ENCODE results near the gene PRKCZ. TPM values are rescaled to one million over a fixed set of nuclear protein-coding genes. Genes with fewer than 3 reads are reported as not detected.

PRKCZ gene
- total and polyA plus RNA-seq, 2 experiments from 2014 or later, result 1.4 to 2.8 TPM

- peaks cover 7% of the 10 kb centered on the region for H3K4me1 ChIP-seq (ENCODE audit: insufficient read depth)
Measured at GRCh38 chr1:2110738-2111673, 60.8 kb downstream of the PRKCZ start.

DNA sequence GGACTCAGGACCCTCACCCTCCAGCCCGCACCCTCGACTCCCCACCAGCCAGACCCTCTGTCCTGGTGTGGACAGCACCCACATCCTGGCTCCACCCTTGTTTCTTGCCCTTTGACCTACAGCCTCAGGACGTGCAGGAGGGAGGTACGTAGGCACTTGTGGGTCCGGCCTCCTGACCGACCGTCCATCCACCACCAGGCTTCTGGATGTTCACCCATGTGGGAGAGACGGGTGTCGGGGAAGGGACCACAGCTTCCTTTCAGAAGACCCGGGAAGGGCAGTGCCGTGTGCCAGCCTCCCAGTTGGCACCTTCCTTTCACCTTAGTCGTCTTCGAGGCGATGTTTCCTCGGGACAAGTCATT, 61.4 kb downstream of the PRKCZ start:
- in situ Hi-C loops (cut with MboI), result no loop called here
- no peaks in the 10 kb centered on the region for H3K79me2 ChIP-seq (ENCODE audit: insufficient read depth)

More at GRCh38 chr1:2110738-2111673, 60.8 kb downstream of the PRKCZ start:
- WGBS, 2 experiments (ENCODE audit: low coverage in 1 of 2, low lambda C conversion rate in 2 of 2, missing lambda C conversion rate in 2 of 2), result 60 to 67% methylated on average over 20 to 28 of the region's 28 CpGs
- Histone ChIP-seq H3K4me3 (no peak overlapping the region), H3K9me3 (ENCODE audit: low read depth) (no peaks in the 10 kb centered on the region), H3K27me3 (replicated peaks; ENCODE audit: insufficient read depth) (peaks cover 19% of the 10 kb centered on the region), H3K9me2 (ENCODE audit: insufficient read depth) (no peaks in the 10 kb centered on the region), H3K9ac (no peak overlapping the region), H3K4me2 (ENCODE audit: unreplicated experiment) (no peak overlapping the region), H4K20me1 (ENCODE audit: insufficient read depth) (no peaks in the 10 kb centered on the region), H2AFZ (no peak overlapping the region), H3K79me2 (ENCODE audit: insufficient read depth) (no peaks in the 10 kb centered on the region), H3K27ac (no peak overlapping the region), H3K36me3 (ENCODE audit: low read depth) (no peaks in the 10 kb centered on the region), H3F3A (ENCODE audit: insufficient read depth) (no peaks in the 10 kb centered on the region)
- no peak for TF ChIP-seq EZH2phosphoT487 (IDR thresholded peaks at IDR 0.05; ENCODE audit: insufficient read depth, low read depth)
- no peak for TF ChIP-seq EZH2 (IDR thresholded peaks at IDR 0.05; ENCODE audit: insufficient read depth, poor library complexity, severe bottlenecking)
- in situ Hi-C loops (cut with MboI), result no loop called here
- no peak for DNase-seq

DNA sequence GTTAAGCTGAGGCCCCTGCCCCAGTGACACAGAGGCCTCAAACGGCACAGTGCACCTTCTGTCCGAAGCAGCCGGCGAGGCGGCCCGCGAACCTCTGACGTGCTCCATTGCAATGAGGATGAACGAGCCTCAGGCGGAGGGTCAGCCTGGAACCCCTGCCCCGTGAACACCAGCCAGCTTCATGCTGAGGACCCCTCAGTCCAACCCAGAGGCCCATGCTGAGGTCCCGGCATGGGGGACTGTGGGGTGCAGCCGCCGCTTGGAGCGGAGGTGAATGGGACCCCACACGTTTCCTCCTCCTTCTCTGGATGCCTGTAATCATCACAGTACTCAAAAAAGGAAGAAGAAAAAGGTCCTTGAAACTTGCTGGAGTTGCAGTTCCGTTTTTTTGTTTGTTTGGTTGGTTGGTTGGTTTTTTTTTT, 62.1 kb downstream of the PRKCZ start:
- in situ Hi-C loops (cut with MboI), result no loop called here
- no peak for DNase-seq
- Histone ChIP-seq H3K36me3 (ENCODE audit: low read depth) (no peaks in the 10 kb centered on the region), H3K79me2 (ENCODE audit: insufficient read depth) (no peaks in the 10 kb centered on the region), H3F3A (ENCODE audit: insufficient read depth) (no peaks in the 10 kb centered on the region), H3K4me2 (ENCODE audit: unreplicated experiment) (no peak overlapping the region), H4K20me1 (ENCODE audit: insufficient read depth) (no peaks in the 10 kb centered on the region), H3K27me3 (replicated peaks; ENCODE audit: insufficient read depth) (peaks cover 32% of the 10 kb centered on the region), H3K9me2 (ENCODE audit: insufficient read depth) (no peaks in the 10 kb centered on the region), H3K27ac (no peak overlapping the region), H2AFZ (no peak overlapping the region), H3K4me3 (no peak overlapping the region), H3K4me1 (ENCODE audit: insufficient read depth) (peaks cover 10% of the 10 kb centered on the region), H3K9ac (no peak overlapping the region), H3K9me3 (ENCODE audit: low read depth) (no peaks in the 10 kb centered on the region)
- no peak for TF ChIP-seq EZH2 (IDR thresholded peaks at IDR 0.05; ENCODE audit: insufficient read depth, poor library complexity, severe bottlenecking)
- TF ChIP-seq EZH2phosphoT487 (IDR thresholded peaks at IDR 0.05; ENCODE audit: insufficient read depth, low read depth), result no peak
- 66 to 67% methylated on average over 14 to 17 of the region's 17 CpGs for WGBS, 2 experiments (ENCODE audit: low coverage in 1 of 2, low lambda C conversion rate in 2 of 2, missing lambda C conversion rate in 2 of 2)

More for the DNA sequence above, 61.4 kb downstream of the PRKCZ start:
- no peak overlapping the region for H3K4me2 ChIP-seq (ENCODE audit: unreplicated experiment)
- 77 to 84% methylated on average over 15 of the region's 15 CpGs for WGBS, 2 experiments (ENCODE audit: low coverage in 1 of 2, low lambda C conversion rate in 2 of 2, missing lambda C conversion rate in 2 of 2)
- H3K27ac ChIP-seq, result no peak overlapping the region
- no peak overlapping the region for H3K4me3 ChIP-seq
- DNase-seq, result no peak
- no peak for TF ChIP-seq EZH2phosphoT487 (IDR thresholded peaks at IDR 0.05; ENCODE audit: insufficient read depth, low read depth)
- TF ChIP-seq EZH2 (IDR thresholded peaks at IDR 0.05; ENCODE audit: insufficient read depth, poor library complexity, severe bottlenecking), result no peak
- peaks cover 10% of the 10 kb centered on the region for H3K4me1 ChIP-seq (ENCODE audit: insufficient read depth)
- no peaks in the 10 kb centered on the region for H4K20me1 ChIP-seq (ENCODE audit: insufficient read depth)
- peaks cover 25% of the 10 kb centered on the region for H3K27me3 ChIP-seq (replicated peaks; ENCODE audit: insufficient read depth)
- no peaks in the 10 kb centered on the region for H3K9me2 ChIP-seq (ENCODE audit: insufficient read depth)
- no peaks in the 10 kb centered on the region for H3K9me3 ChIP-seq (ENCODE audit: low read depth)
- no peaks in the 10 kb centered on the region for H3K36me3 ChIP-seq (ENCODE audit: low read depth)
- H3K9ac ChIP-seq, result no peak overlapping the region
- H3F3A ChIP-seq (ENCODE audit: insufficient read depth), result no peaks in the 10 kb centered on the region
- H2AFZ ChIP-seq, result no peak overlapping the region

DNA sequence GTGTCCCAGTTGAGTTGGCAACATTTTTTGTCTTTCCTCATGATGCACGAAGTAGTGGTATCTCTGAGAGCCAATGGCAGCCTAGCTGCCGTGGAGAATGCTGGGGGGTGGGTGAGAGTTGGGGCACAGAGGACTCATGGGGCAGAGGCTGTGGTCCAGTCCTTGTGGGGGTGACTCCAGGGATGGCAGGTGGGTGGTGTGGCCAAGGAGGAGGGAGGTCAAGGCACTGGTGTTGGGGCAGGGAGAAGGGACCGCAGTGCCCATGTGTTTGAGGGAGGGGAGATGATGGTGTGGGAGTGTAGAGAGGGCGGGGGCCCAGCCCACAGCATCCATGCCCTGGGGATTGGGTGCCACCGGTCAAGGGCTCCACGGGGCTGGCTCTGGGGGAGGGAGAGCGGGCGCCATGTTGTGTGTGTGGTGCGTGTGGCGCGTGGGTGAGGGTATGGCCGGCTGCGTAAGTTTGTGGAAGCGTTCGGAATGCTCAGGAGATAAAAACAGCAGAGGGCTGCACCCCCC, 63.5 kb downstream of the PRKCZ start:
- H3K9me2 ChIP-seq (ENCODE audit: insufficient read depth), result no peaks in the 10 kb centered on the region
- peaks cover 36% of the 10 kb centered on the region for H3K27me3 ChIP-seq (replicated peaks; ENCODE audit: insufficient read depth)
- 74 to 86% methylated on average over 5 to 15 of the region's 15 CpGs for WGBS, 2 experiments (ENCODE audit: low coverage in 1 of 2, low lambda C conversion rate in 2 of 2, missing lambda C conversion rate in 2 of 2)
- no peaks in the 10 kb centered on the region for H3F3A ChIP-seq (ENCODE audit: insufficient read depth)
- no peak overlapping the region for H3K4me3 ChIP-seq
- H2AFZ ChIP-seq, result no peak overlapping the region
- H4K20me1 ChIP-seq (ENCODE audit: insufficient read depth), result no peaks in the 10 kb centered on the region
- no peak for DNase-seq
- H3K36me3 ChIP-seq (ENCODE audit: low read depth), result no peaks in the 10 kb centered on the region
- H3K9ac ChIP-seq, result no peak overlapping the region
- H3K27ac ChIP-seq, result no peak overlapping the region
- H3K4me2 ChIP-seq (ENCODE audit: unreplicated experiment), result no peak overlapping the region
- in situ Hi-C loops (cut with MboI), result no loop called here
- H3K79me2 ChIP-seq (ENCODE audit: insufficient read depth), result no peaks in the 10 kb centered on the region
- no peaks in the 10 kb centered on the region for H3K9me3 ChIP-seq (ENCODE audit: low read depth)
- peaks cover 10% of the 10 kb centered on the region for H3K4me1 ChIP-seq (ENCODE audit: insufficient read depth)
- TF ChIP-seq EZH2 (IDR thresholded peaks at IDR 0.05; ENCODE audit: insufficient read depth, poor library complexity, severe bottlenecking) (no peak), EZH2phosphoT487 (IDR thresholded peaks at IDR 0.05; ENCODE audit: insufficient read depth, low read depth) (no peak)

Measured in GM23248 (cell line).